Nephron progenitor cell (in vitro differentiated cells): ENCODE measurements around the gene SPATA31D1.

Experiments
- DNase-seq: peaks from one replicate; pipeline ENCODE4 v3.0.0; 2021
- H3K27ac Mint-ChIP-seq: 2 replicates; pipeline ENCODE4 v1.8.0; 2021; ENCODE audit warnings: mild to moderate bottlenecking, moderate library complexity, mixed read lengths
- H3K27me3 Mint-ChIP-seq: 2 replicates; pipeline ENCODE4 v1.8.0; 2021; ENCODE audit warnings: mild to moderate bottlenecking, low read depth, mixed read lengths; ENCODE audit not compliant: poor library complexity
- H3K36me3 Mint-ChIP-seq: 2 replicates; pipeline ENCODE4 v1.8.0; 2021; ENCODE audit warnings: low read depth, mixed read lengths
- H3K4me1 Mint-ChIP-seq: 2 replicates; pipeline ENCODE4 v1.8.0; 2021; ENCODE audit warnings: mixed read lengths
- H3K4me3 Mint-ChIP-seq: 2 replicates; pipeline ENCODE4 v1.8.0; 2021; ENCODE audit warnings: mild to moderate bottlenecking, moderate library complexity, mixed read lengths
- H3K9me3 Mint-ChIP-seq: 2 replicates; pipeline ENCODE4 v1.8.0; 2021; ENCODE audit warnings: mild to moderate bottlenecking, moderate library complexity, mixed read lengths
- CTCF ChIP-seq: fragments of 200-600 bp; sonication (generic); IDR thresholded peaks from 2 replicates; pipeline ENCODE4 v1.5.0; 2021; ENCODE audit warnings: antibody characterized with exemption

Gene SPATA31D1

GRCh38 chr9:82022121-82022520, 33.5 kb downstream of the SPATA31D1 start:
- no peak for TF ChIP-seq CTCF
- H3K36me3 Mint-ChIP-seq = no peaks in the 10 kb centered on the region
- H3K27me3 Mint-ChIP-seq = peaks cover 2% of the 10 kb centered on the region
- no peak for DNase-seq
- H3K9me3 Mint-ChIP-seq = peaks cover 12% of the 10 kb centered on the region
- H3K4me3 Mint-ChIP-seq = no peak overlapping the region
- peaks cover 14% of the 10 kb centered on the region for H3K4me1 Mint-ChIP-seq
- H3K27ac Mint-ChIP-seq = no peak overlapping the region

- H3K4me3 Mint-ChIP-seq = no peak overlapping the region
- H3K9me3 Mint-ChIP-seq = no peaks in the 10 kb centered on the region
- no peaks in the 10 kb centered on the region for H3K36me3 Mint-ChIP-seq
- TF ChIP-seq CTCF = no peak
- H3K27me3 Mint-ChIP-seq = peaks cover 2% of the 10 kb centered on the region
- DNase-seq = no peak
- peaks cover 14% of the 10 kb centered on the region for H3K4me1 Mint-ChIP-seq
- no peak overlapping the region for H3K27ac Mint-ChIP-seq
Observed at GRCh38 chr9:82024908-82025307, 36.3 kb downstream of the SPATA31D1 start.

- Mint-ChIP-seq H3K36me3 (no peaks in the 10 kb centered on the region), H3K27ac (peak overlapping the region; percentile 21), H3K4me3 (no peak overlapping the region), H3K27me3 (peaks cover 4% of the 10 kb centered on the region), H3K4me1 (peaks cover 7% of the 10 kb centered on the region), H3K9me3 (no peaks in the 10 kb centered on the region)
- no peak for TF ChIP-seq CTCF
- no peak for DNase-seq
Observed at GRCh38 chr9:82031538-82032280, 43.1 kb downstream of the SPATA31D1 start.

GRCh38 chr9:82034956-82035731, 46.6 kb downstream of the SPATA31D1 start:
- no peak overlapping the region for H3K4me3 Mint-ChIP-seq
- no peaks in the 10 kb centered on the region for H3K9me3 Mint-ChIP-seq
- DNase-seq = no peak
- H3K27ac Mint-ChIP-seq = no peak overlapping the region
- no peak for TF ChIP-seq CTCF
- no peaks in the 10 kb centered on the region for H3K36me3 Mint-ChIP-seq
- peaks cover 4% of the 10 kb centered on the region for H3K27me3 Mint-ChIP-seq
- H3K4me1 Mint-ChIP-seq = peaks cover 11% of the 10 kb centered on the region

- H3K27me3 Mint-ChIP-seq = no peaks in the 10 kb centered on the region
- H3K27ac Mint-ChIP-seq = no peak overlapping the region
- H3K9me3 Mint-ChIP-seq = no peaks in the 10 kb centered on the region
- H3K36me3 Mint-ChIP-seq = no peaks in the 10 kb centered on the region
- DNase-seq = no peak
- TF ChIP-seq CTCF = no peak
- peaks cover 11% of the 10 kb centered on the region for H3K4me1 Mint-ChIP-seq
- H3K4me3 Mint-ChIP-seq = no peak overlapping the region
Observed at GRCh38 chr9:82036086-82036485, 47.5 kb downstream of the SPATA31D1 start.
